K562 (cell line): ENCODE measurements around the gene ZNF215. TPM values are rescaled to one million over a fixed set of nuclear protein-coding genes. Genes with fewer than 3 reads are reported as not detected.

ENCODE experiments used
- EP400 ChIP-seq: fragments of 450-650 bp; IDR thresholded peaks from 2 replicates; pipeline ENCODE4 v1.6.1; 2017; ENCODE audit warnings: antibody characterized with exemption, mild to moderate bottlenecking, moderate library complexity
- FUS ChIP-seq: fragments of 200-400 bp; formaldehyde crosslinking; optimal IDR thresholded peaks from 2 replicates; pipeline ENCODE3; 2017; ENCODE audit warnings: low read depth, low read length
- KDM5B ChIP-seq: fragments of 200-600 bp; sonication (generic); IDR thresholded peaks from 2 replicates; pipeline ENCODE4 v1.6.1; 2012; ENCODE audit warnings: low read depth, mild to moderate bottlenecking, moderate library complexity, low read length, control low read depth, inconsistent platforms; ENCODE audit not compliant: insufficient replicate concordance
- LARP7 ChIP-seq: fragments of 450-650 bp; IDR thresholded peaks from 2 replicates; pipeline ENCODE4 v1.6.1; 2016
- OTX1 ChIP-seq: fragments of 450-650 bp; formaldehyde crosslinking; IDR thresholded peaks from 2 replicates; pipeline ENCODE4 v1.4.0; 2022; ENCODE audit warnings: mild to moderate bottlenecking
- PCBP2 ChIP-seq: fragments of 200-400 bp; formaldehyde crosslinking; IDR thresholded peaks from 2 replicates; pipeline ENCODE4 v1.6.1; 2018; ENCODE audit warnings: low read length, low read depth, mild to moderate bottlenecking, moderate library complexity; ENCODE audit not compliant: poor library complexity, severe bottlenecking
- POLR2H ChIP-seq: IDR thresholded peaks from 2 replicates; pipeline ENCODE4 v1.6.1; 2016; ENCODE audit warnings: missing genetic modification characterization, low read depth, mild to moderate bottlenecking, control low read depth, missing compliant biosample characterization, moderate library complexity
- SIRT6 ChIP-seq: IDR thresholded peaks from one replicate; pipeline ENCODE4 v1.6.1; 2012; ENCODE audit warnings: low read depth, mild to moderate bottlenecking, control low read depth, inconsistent platforms, low read length, moderate library complexity
- TOE1 ChIP-seq, 2 experiments: fragments of 450-650 bp in 1 of 2; sonication (generic) in 1 of 2; formaldehyde crosslinking in 1 of 2; IDR thresholded peaks; 2 replicates each; pipeline versions ENCODE4 v1.7.1 to v1.8.0; 2016 to 2022; ENCODE audit warnings: borderline replicate concordance in 2 of 2, mild to moderate bottlenecking in 2 of 2, antibody characterized with exemption in 1 of 2, inconsistent platforms in 1 of 2, low read depth in 1 of 2, missing genetic modification reagents in 1 of 2, moderate library complexity in 1 of 2
- ZC3H4 ChIP-seq: sonication (generic); formaldehyde crosslinking; IDR thresholded peaks from 2 replicates; pipeline ENCODE4 v1.9.0; 2021; ENCODE audit warnings: missing genetic modification reagents, borderline replicate concordance
- ZNF609 ChIP-seq: sonication (generic); formaldehyde crosslinking; IDR thresholded peaks from 2 replicates; pipeline ENCODE4 v1.8.1; 2023; ENCODE audit warnings: missing genetic modification reagents, mild to moderate bottlenecking, borderline replicate concordance
- ZNF699 ChIP-seq: fragments of 250-450 bp; sonication (Bioruptor Pico); IDR thresholded peaks from 2 replicates; pipeline ENCODE4 v1.8.0; 2021; ENCODE audit warnings: mild to moderate bottlenecking, moderate library complexity; ENCODE audit not compliant: insufficient replicate concordance
- ZNF785 ChIP-seq: fragments of 250-450 bp; sonication (Bioruptor Pico); IDR thresholded peaks from 2 replicates; pipeline ENCODE4 v1.4.0; 2020; ENCODE audit warnings: mild to moderate bottlenecking
- polyA plus RNA-seq, 8 experiments: library from polyadenylated mRNA; depleted of rRNA in 4 of 8; stranded (reverse) in 5 of 8; unstranded in 3 of 8; fragments of >200 nt; fragmentation: Nextera tagmentation in 2 of 8; fragmentation: Illumina TruSeq in 1 of 8; extraction: Ambion mirVana in 2 of 8; extraction: Trizol in 1 of 8; gene quantifications; 2 replicates each; pipeline versions ENCODE4 v1.2.1 to v1.2.3, GENCODE V29; 2011 to 2014; ENCODE audit warnings: inconsistent platforms in 1 of 8, missing spikeins in 1 of 8
- total RNA-seq, 7 experiments: library from RNA; depleted of rRNA in 6 of 7; stranded (reverse); fragments of >200 nt in 6 of 7; fragmentation: Illumina TruSeq in 2 of 7; extraction: Trizol in 2 of 7; gene quantifications; 2 replicates each; pipeline versions ENCODE4 v1.2.1 to v1.2.3, GENCODE V29; 2011 to 2021; ENCODE audit warnings: low replicate concordance in 1 of 7
- TF ChIP-seq, protein P1 (sequence below): fragments of 250-450 bp; sonication (Bioruptor Pico); IDR thresholded peaks from 2 replicates; pipeline ENCODE4 v1.9.0; 2021; ENCODE audit warnings: mild to moderate bottlenecking, inconsistent platforms
- TF ChIP-seq, protein P2 (sequence below): fragments of 200-400 bp; formaldehyde crosslinking; IDR thresholded peaks from 2 replicates; pipeline ENCODE4 v1.6.1; 2017; ENCODE audit warnings: mild to moderate bottlenecking, low read depth, low read length, moderate library complexity

The ZNF215 gene
- total and polyA plus RNA-seq, 9 of the 15 experiments (the other 6 are each of a cell fraction or from before 2014, with no cell fraction given) = 11.2 to 19.1 (median 14.2) TPM

DNA sequence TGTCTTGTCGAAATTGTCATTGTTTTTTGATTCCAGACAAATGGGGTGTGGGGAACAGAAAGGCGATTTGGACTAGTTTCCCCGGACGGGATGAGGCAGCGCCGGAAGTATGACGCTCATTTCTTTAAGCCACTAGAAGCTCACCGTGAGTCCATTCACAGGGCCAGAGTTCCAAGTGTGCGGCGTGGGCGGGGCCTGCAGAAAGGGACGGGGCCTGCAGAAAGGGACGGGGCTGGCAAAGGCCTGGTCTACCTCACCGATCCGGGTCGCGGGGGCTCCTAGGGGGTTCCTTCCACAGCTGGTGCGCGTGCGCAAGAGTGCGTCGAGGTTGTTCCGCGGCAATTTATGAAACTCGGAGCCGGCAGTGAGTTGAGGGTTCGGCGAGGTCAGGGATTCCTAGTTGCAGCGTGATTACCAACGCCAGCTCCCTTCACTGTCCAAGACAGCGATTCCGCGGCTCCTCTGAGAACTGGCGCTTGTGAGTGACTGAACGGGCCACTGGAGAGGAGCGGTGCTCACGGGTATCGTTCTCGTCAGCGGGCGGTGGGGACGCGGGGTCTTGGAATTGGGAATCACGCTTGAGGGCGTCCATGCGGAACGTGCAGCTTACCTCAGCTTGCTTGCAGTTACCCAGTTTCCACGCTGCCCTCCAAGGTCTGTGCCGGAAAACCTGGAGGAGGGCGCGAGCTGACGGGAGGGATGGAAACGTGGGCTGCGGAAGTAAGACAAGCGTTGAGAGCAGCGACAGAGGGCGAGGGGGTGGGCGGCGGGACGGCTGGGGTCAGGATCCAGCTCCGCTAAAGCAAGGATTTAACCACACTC lies at the start of gene ZNF215 (continued):
- peak; percentile 77 for TF ChIP-seq EP400
- TF ChIP-seq KDM5B = no peak
- no peak for TF ChIP-seq ZC3H4 (CRISPR knock-in tag)
- TF ChIP-seq ZNF785 (CRISPR knock-in tag) = no peak
- TF ChIP-seq LARP7 = no peak
- TF ChIP-seq, protein P1, sequence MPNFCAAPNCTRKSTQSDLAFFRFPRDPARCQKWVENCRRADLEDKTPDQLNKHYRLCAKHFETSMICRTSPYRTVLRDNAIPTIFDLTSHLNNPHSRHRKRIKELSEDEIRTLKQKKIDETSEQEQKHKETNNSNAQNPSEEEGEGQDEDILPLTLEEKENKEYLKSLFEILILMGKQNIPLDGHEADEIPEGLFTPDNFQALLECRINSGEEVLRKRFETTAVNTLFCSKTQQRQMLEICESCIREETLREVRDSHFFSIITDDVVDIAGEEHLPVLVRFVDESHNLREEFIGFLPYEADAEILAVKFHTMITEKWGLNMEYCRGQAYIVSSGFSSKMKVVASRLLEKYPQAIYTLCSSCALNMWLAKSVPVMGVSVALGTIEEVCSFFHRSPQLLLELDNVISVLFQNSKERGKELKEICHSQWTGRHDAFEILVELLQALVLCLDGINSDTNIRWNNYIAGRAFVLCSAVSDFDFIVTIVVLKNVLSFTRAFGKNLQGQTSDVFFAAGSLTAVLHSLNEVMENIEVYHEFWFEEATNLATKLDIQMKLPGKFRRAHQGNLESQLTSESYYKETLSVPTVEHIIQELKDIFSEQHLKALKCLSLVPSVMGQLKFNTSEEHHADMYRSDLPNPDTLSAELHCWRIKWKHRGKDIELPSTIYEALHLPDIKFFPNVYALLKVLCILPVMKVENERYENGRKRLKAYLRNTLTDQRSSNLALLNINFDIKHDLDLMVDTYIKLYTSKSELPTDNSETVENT (CRISPR knock-in tag) = no peak
- TF ChIP-seq SIRT6 = no peak
- TF ChIP-seq ZNF609 = no peak
- no peak; the same call in 1 of the 2 replicates for TF ChIP-seq POLR2H (tag)
- TF ChIP-seq PCBP2 = no peak
- TF ChIP-seq, protein P2, sequence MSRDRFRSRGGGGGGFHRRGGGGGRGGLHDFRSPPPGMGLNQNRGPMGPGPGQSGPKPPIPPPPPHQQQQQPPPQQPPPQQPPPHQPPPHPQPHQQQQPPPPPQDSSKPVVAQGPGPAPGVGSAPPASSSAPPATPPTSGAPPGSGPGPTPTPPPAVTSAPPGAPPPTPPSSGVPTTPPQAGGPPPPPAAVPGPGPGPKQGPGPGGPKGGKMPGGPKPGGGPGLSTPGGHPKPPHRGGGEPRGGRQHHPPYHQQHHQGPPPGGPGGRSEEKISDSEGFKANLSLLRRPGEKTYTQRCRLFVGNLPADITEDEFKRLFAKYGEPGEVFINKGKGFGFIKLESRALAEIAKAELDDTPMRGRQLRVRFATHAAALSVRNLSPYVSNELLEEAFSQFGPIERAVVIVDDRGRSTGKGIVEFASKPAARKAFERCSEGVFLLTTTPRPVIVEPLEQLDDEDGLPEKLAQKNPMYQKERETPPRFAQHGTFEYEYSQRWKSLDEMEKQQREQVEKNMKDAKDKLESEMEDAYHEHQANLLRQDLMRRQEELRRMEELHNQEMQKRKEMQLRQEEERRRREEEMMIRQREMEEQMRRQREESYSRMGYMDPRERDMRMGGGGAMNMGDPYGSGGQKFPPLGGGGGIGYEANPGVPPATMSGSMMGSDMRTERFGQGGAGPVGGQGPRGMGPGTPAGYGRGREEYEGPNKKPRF = no peak
- no peak for TF ChIP-seq TOE1 (IDR thresholded peaks at IDR 0.05; ENCODE audit: borderline replicate concordance)
- no peak for TF ChIP-seq TOE1 (CRISPR knock-in tag; IDR thresholded peaks at IDR 0.05; ENCODE audit: borderline replicate concordance, low read depth)
- TF ChIP-seq FUS = no peak
- TF ChIP-seq OTX1 (CRISPR knock-in tag) = no peak
- no peak for TF ChIP-seq ZNF699
